Measurements from ENCODE around the gene CARHSP1. TPM values are rescaled to one million over a fixed set of nuclear protein-coding genes. Genes with fewer than 3 reads are reported as not detected.

The CARHSP1 gene
- total RNA-seq, 4 donors from 2014 or later: 89.3 to 135 (median 124) TPM

DNA sequence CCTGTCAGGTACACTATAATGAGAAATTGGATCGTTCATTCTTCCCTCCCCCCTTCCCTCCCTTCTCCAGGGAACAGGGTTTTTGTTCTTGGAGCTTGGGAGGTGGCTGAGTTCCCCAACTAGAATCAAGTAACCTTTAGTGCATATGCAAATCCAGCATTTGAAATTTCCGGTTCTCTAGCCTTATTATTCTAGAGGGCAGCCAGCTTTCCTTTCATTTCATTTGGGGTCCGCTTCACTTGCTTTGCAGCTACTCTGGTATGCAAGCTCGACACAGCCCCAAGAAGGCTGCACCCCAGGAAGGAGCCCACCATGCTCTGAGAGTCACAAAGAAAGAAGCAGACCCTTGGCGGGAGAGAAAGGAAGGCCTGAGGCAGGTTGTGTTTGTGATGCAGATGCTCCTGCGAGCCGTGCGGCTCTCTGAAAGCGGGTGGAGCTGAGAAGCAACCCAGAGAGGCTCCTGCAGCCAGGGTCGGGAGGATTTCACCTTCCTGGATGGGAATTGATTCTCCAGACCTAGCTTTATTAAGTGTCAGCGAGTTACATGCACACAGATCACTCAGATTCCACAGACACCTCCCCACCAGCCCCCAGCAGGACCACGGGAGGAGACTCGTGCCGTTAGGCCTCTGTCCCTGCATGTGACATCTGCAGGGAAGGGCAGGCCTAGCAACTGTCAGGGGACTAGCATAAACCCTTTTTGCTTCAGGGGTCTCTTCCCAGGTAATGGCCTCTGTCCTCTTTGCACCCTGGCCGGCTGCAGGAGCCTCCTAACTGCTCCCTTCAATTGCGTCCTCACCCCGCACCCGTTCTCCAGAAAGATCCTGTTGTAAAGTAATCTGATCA lies 36.7 kb downstream of the CARHSP1 start:
- ATAC-seq (ENCODE audit: low FRiP score) (no peak), DNase-seq (ENCODE audit: low spot score) (no peak)
- TF ChIP-seq, protein P1, sequence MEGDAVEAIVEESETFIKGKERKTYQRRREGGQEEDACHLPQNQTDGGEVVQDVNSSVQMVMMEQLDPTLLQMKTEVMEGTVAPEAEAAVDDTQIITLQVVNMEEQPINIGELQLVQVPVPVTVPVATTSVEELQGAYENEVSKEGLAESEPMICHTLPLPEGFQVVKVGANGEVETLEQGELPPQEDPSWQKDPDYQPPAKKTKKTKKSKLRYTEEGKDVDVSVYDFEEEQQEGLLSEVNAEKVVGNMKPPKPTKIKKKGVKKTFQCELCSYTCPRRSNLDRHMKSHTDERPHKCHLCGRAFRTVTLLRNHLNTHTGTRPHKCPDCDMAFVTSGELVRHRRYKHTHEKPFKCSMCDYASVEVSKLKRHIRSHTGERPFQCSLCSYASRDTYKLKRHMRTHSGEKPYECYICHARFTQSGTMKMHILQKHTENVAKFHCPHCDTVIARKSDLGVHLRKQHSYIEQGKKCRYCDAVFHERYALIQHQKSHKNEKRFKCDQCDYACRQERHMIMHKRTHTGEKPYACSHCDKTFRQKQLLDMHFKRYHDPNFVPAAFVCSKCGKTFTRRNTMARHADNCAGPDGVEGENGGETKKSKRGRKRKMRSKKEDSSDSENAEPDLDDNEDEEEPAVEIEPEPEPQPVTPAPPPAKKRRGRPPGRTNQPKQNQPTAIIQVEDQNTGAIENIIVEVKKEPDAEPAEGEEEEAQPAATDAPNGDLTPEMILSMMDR (IDR thresholded peaks at IDR 0.05): no peak

DNA sequence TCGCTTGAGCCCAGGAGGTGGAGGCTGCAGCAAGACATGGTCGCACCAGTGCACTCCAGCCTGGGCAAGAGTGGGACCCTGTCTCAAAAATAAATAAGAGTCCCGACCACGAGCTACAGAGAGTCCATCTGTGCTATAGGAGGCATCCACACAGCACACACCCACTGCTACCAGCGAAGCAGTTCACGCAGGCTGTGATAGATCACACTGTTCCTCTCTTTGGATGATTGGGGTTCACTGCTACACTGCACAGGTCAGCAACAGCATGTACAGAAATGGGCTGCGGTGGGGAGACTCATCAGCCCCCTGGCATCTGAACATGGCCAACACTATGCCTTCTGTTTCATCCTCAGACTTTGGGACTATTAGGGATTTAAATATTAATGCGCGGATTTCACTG lies 37.4 kb downstream of the CARHSP1 start:
- DNase-seq (ENCODE audit: low spot score): no peak
- TF ChIP-seq, protein P1 (IDR thresholded peaks at IDR 0.05): no peak
- ATAC-seq (ENCODE audit: low FRiP score): no peak

DNA sequence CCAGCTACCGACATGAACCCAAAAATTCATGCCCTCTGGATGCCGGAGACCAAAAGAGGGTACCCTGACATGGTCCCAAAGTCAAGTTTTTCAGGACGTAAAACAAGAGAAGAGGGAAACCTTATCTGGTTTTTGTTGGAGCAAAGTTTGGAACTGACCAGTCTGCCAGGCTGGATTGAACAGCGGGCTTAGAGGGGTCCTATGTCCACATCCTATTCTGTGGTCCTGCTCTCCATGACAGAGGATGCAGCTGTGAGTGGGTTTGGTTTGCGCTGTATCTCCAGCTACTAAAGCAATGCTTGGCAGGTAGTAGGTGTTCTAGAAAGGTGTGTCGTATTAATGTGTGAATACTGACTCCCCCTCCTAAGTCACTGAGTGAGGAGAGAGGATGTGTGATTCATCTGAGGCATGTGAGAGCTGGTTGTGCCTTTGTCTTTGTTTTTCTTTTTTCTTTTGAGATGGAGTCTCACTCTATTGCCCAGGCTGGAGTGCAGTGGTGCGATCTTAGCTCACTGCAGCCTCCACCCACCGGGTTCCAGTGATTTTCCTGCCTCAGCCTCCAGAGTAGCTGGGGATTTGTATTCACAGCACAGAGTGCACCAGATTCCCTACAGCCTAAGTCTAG lies 40.2 kb downstream of the CARHSP1 start:
- DNase-seq (ENCODE audit: low spot score) (no peak), ATAC-seq (ENCODE audit: low FRiP score) (no peak)
- TF ChIP-seq, protein P1 (IDR thresholded peaks at IDR 0.05): no peak

DNA sequence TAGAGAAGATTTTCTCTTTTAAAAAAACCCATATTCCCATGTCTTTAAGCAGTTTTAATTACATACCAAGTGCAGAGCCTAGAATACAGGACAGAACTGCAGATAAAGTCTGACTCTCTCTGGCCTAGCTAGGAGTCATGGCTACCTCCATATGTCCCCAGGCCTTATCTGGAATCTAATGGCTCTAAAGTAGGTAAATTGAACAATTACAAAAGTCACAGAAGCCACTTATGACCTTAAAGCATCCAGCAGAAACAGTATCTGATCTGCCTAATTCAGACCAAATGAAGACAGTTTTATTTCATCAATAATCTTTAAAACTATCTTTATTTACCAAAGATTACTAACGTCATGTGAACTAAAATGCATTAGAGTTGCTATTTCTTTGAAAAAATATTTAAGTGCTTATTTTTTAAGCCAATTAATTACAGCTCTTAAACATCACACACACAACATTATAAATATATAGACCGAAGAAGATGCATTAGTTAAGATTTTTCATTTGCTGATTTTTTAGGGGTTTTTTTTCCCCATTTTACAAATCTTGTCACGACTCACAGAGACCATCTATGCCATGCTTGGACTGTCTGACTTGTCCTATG lies 42.4 kb downstream of the CARHSP1 start:
- no peak for DNase-seq (ENCODE audit: low spot score)
- ATAC-seq (ENCODE audit: low FRiP score): no peak
- TF ChIP-seq, protein P1 (IDR thresholded peaks at IDR 0.05): no peak

DNA sequence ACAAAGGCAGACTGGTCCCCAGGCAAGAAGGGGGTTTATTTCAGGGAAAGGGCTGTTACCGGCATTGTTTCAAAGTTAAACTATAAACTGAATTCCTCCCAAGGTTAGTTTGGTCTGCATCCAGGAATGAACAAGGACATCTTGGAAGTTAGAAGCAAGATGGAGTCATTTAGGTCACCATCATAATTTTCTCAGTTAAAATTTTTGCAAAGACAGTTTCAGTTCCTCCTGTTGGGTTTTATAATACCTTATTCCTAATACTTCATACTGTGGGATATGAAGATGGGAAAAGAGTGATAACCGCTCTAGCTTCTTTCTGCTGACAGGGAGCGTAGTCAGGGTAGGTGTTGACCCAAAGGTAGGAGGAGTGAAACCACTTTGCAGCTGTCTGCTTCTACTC lies 46.4 kb downstream of the CARHSP1 start:
- no peak for ATAC-seq (ENCODE audit: low FRiP score)
- TF ChIP-seq, protein P1 (IDR thresholded peaks at IDR 0.05): no peak
- no peak for DNase-seq (ENCODE audit: low spot score)

DNA sequence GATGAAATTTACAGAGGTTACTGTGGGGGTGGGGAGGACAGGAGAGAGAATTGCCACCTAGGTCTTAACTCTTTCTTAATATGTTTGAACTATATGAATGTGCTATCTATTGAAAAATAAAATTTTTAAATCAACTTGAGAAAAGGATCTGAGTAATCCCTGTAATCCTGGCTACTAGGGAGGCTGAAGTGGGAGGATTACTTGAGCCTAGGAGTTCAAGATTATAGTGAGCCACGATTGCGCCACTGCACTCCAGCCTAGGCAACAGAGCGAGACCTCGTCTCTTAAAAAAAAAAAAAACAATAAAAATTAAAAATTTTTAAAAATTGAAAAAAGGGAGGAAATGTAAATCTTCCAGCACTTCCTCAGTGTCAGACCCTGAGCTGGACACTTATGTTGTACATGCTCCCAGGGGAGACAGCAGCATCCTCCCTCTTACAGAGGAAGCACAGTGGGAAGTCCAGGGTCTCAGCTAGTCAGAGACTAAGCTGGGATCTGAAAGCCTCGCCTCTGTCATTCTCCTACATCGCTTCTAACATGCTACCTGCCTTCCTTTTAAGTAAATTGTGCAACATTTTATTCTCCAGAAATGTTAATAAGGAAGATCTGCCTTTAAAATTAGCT lies 49.3 kb downstream of the CARHSP1 start:
- DNase-seq (ENCODE audit: low spot score) (no peak), ATAC-seq (ENCODE audit: low FRiP score) (no peak)
- TF ChIP-seq, protein P1 (IDR thresholded peaks at IDR 0.05): no peak

Data from omental fat pad (tissue), 4 donors.